IMR-90 (cell line): ENCODE data around the gene NT5DC3.

ENCODE experiments used
- BHLHE40 ChIP-seq: fragments of 150-350 bp; IDR thresholded peaks from 2 replicates; pipeline ENCODE4 v1.6.1; 2016; ENCODE audit warnings: mild to moderate bottlenecking, low read depth, low read length
- CTCF ChIP-seq: conservative IDR thresholded peaks from 2 replicates; pipeline ENCODE4 v1.5.1; 2012; ENCODE audit warnings: mild to moderate bottlenecking, low read depth, low read length, improper control_type of control experiment
- ELK1 ChIP-seq: fragments of 150-350 bp; IDR thresholded peaks from 2 replicates; pipeline ENCODE4 v1.6.1; 2016; ENCODE audit warnings: low read depth, mild to moderate bottlenecking, low read length, moderate library complexity, borderline replicate concordance
- MAFK ChIP-seq: IDR thresholded peaks from 2 replicates; pipeline ENCODE4 v1.6.1; 2012; ENCODE audit warnings: low read depth, low read length, improper control_type of control experiment
- MAZ ChIP-seq: IDR thresholded peaks from 2 replicates; pipeline ENCODE4 v1.6.1; 2012; ENCODE audit warnings: low read depth, mild to moderate bottlenecking, low read length, improper control_type of control experiment, moderate library complexity, borderline replicate concordance
- RCOR1 ChIP-seq: IDR thresholded peaks from 2 replicates; pipeline ENCODE4 v1.6.1; 2012; ENCODE audit warnings: mild to moderate bottlenecking, low read length, improper control_type of control experiment; ENCODE audit not compliant: insufficient replicate concordance
- RFX5 ChIP-seq: IDR thresholded peaks from 2 replicates; pipeline ENCODE4 v1.8.0; 2012; ENCODE audit warnings: low read depth, mild to moderate bottlenecking, low read length, moderate library complexity

- no peak for TF ChIP-seq CTCF
- TF ChIP-seq RFX5 = no peak
- TF ChIP-seq RCOR1 = no peak
- no peak for TF ChIP-seq ELK1
- TF ChIP-seq MAFK = no peak
- TF ChIP-seq BHLHE40 = no peak
- no peak for TF ChIP-seq MAZ
These were observed 115.6 kb downstream of the NT5DC3 start for GRCh38 chr12:103725398-103725797.
